HCT116 (cell line): ENCODE results near the gene VSTM2L.

ENCODE experiments used
- CBX3 ChIP-seq: IDR thresholded peaks from 2 replicates; pipeline ENCODE4 v1.6.1; 2012; ENCODE audit warnings: low read depth
- CTCF ChIP-seq, 3 experiments: fragments of 200-600 bp in 1 of 3; sonication (generic) in 1 of 3; IDR thresholded peaks in 2 of 3; conservative IDR thresholded peaks in 1 of 3; 2 replicates each; pipeline ENCODE4 v1.5.1; 2012 to 2017; ENCODE audit warnings: low read depth in 2 of 3, low read length in 2 of 3, antibody characterized with exemption in 1 of 3, borderline replicate concordance in 1 of 3, control low read depth in 1 of 3, mild to moderate bottlenecking in 1 of 3, mixed read lengths in 1 of 3, mixed run types in 1 of 3, moderate library complexity in 1 of 3; ENCODE audit not compliant: insufficient read depth in 1 of 3
- ELF1 ChIP-seq: IDR thresholded peaks from 2 replicates; pipeline ENCODE4 v1.6.1; 2012; ENCODE audit warnings: low read depth, borderline replicate concordance
- EZH2 ChIP-seq: fragments of 200-600 bp; sonication (generic); IDR thresholded peaks from 2 replicates; pipeline ENCODE4 v1.6.1; 2017; ENCODE audit warnings: antibody characterized with exemption, mixed run types
- EZH2phosphoT487 ChIP-seq: fragments of 200-600 bp; IDR thresholded peaks from 2 replicates; pipeline ENCODE4 v1.6.1; 2018; ENCODE audit warnings: antibody characterized with exemption, borderline replicate concordance
- JUND ChIP-seq: IDR thresholded peaks from 2 replicates; pipeline ENCODE4 v1.6.1; 2012
- MAX ChIP-seq: IDR thresholded peaks from 2 replicates; pipeline ENCODE4 v1.6.1; 2012
- POLR2A ChIP-seq: IDR thresholded peaks from 2 replicates; pipeline ENCODE4 v1.7.0; 2011; ENCODE audit warnings: borderline replicate concordance; ENCODE audit not compliant: insufficient read depth, insufficient read length; ENCODE audit errors: extremely low read depth
- POLR2AphosphoS5 ChIP-seq: IDR thresholded peaks from 2 replicates; pipeline ENCODE4 v1.6.1; 2011; ENCODE audit warnings: mild to moderate bottlenecking, low read depth, low read length, moderate library complexity
- RAD21 ChIP-seq: IDR thresholded peaks from 2 replicates; pipeline ENCODE4 v1.6.1; 2012; ENCODE audit warnings: low read depth, mild to moderate bottlenecking
- REST ChIP-seq: IDR thresholded peaks from 2 replicates; pipeline ENCODE4 v1.6.1; 2012; ENCODE audit warnings: low read depth
- SRF ChIP-seq: IDR thresholded peaks from 2 replicates; pipeline ENCODE4 v1.6.1; 2012; ENCODE audit warnings: low read depth
- ZBTB33 ChIP-seq: IDR thresholded peaks from 2 replicates; pipeline ENCODE4 v1.6.1; 2011; ENCODE audit warnings: mild to moderate bottlenecking, low read length, moderate library complexity; ENCODE audit not compliant: insufficient replicate concordance; ENCODE audit errors: extremely low read depth

- TF ChIP-seq POLR2AphosphoS5 (no peak), EZH2 (no peak), JUND (no peak), POLR2A (no peak), ELF1 (no peak), CBX3 (no peak), MAX (no peak), CTCF (IDR thresholded peaks at IDR 0.05 in 2 of 3, conservative IDR thresholded peaks at IDR 0.05 in 1 of 3; ENCODE audit: borderline replicate concordance in 1 of 3, insufficient read depth in 1 of 3, low read depth in 2 of 3, low read length in 2 of 3) (no peak), SRF (no peak), REST (no peak), RAD21 (no peak), ZBTB33 (no peak), EZH2phosphoT487 (no peak)
These were observed 17.3 kb downstream of the VSTM2L start for GRCh38 chr20:37920270-37920669.
